PC-3 (cell line): Measurements from ENCODE around the gene KSR2. TPM values are rescaled to one million over a fixed set of nuclear protein-coding genes. Genes with fewer than 3 reads are reported as not detected.
A peak's percentile ranks its signal among the peaks of the same experiment; 100 is the strongest.

Experiments used
- ATAC-seq: fragments of 200-7000 bp; cut with Tn5 transposase; 2 replicates; pipeline ENCODE4 v1.9.1; 2020; ENCODE audit warnings: mild to moderate bottlenecking, moderate library complexity
- BruUV-seq: library from RNA; stranded (reverse); fragments of 400-500 nt; replicated peaks from 2 replicates; lab custom pipeline; 2021; lab: Mats Ljungman, UMichigan
- CTCF ChIA-PET: fragments of 300-600 bp; sonication (Branson Sonifier 250); formaldehyde crosslinking; loops from one replicate; lab custom pipeline; 2022; ENCODE audit warnings: antibody characterized with exemption; lab: Charles Lee
- POLR2A ChIA-PET: fragments of 300-600 bp; sonication (Branson Sonifier 250); formaldehyde crosslinking; loops from one replicate; lab custom pipeline; 2022; ENCODE audit warnings: antibody characterized with exemption; ENCODE audit not compliant: unreplicated experiment; lab: Charles Lee
- DNase-seq: peaks from one replicate; pipeline ENCODE4 v3.0.0-alpha.2; 2015
- H2AFZ ChIP-seq: fragments of 300-600 bp; sonication (generic); 2 replicates; pipeline ENCODE4 v1.6.0; 2016; ENCODE audit warnings: antibody characterized with exemption, low read length
- H3F3A ChIP-seq: fragments of 300-600 bp; sonication (generic); one replicate; pipeline ENCODE4 v1.6.0; 2017; ENCODE audit warnings: antibody characterized with exemption, low read length, control low read depth, mild to moderate bottlenecking; ENCODE audit not compliant: unreplicated experiment
- H3K27ac ChIP-seq: fragments of 300-600 bp; sonication (generic); 2 replicates; pipeline ENCODE4 v1.5.1; 2016; ENCODE audit warnings: mild to moderate bottlenecking, low read length
- H3K27me3 ChIP-seq: fragments of 300-600 bp; sonication (generic); 2 replicates; pipeline ENCODE4 v1.6.1; 2016; ENCODE audit warnings: low read length, mixed read lengths
- H3K36me3 ChIP-seq: fragments of 300-600 bp; sonication (generic); 2 replicates; pipeline ENCODE4 v1.6.1; 2016; ENCODE audit warnings: low read depth, mixed run types, low read length, mixed read lengths
- H3K4me1 ChIP-seq: fragments of 300-600 bp; sonication (generic); 2 replicates; pipeline ENCODE4 v1.5.1; 2016; ENCODE audit warnings: low read length; ENCODE audit not compliant: insufficient read depth
- H3K4me2 ChIP-seq: fragments of 300-600 bp; sonication (generic); 2 replicates; pipeline ENCODE4 v1.6.0; 2016; ENCODE audit warnings: low read length
- H3K4me3 ChIP-seq: fragments of 300-600 bp; sonication (generic); 2 replicates; pipeline ENCODE4 v1.5.1; 2016; ENCODE audit warnings: mild to moderate bottlenecking, low read length, mixed read lengths
- H3K79me2 ChIP-seq: fragments of 300-600 bp; sonication (generic); 2 replicates; pipeline ENCODE4 v1.6.1; 2017; ENCODE audit warnings: low read length, mixed read lengths
- H3K9ac ChIP-seq: fragments of 300-600 bp; sonication (generic); 2 replicates; pipeline ENCODE4 v1.6.0; 2016; ENCODE audit warnings: mild to moderate bottlenecking, low read length
- H3K9me2 ChIP-seq: fragments of 300-600 bp; sonication (generic); replicated peaks from 2 replicates; pipeline ENCODE4 v1.6.1; 2016; ENCODE audit warnings: mixed run types, low read length, mixed read lengths
- H3K9me3 ChIP-seq: fragments of 300-600 bp; sonication (generic); 2 replicates; pipeline ENCODE4 v1.6.1; 2016; ENCODE audit warnings: low read length, mixed read lengths
- H4K20me1 ChIP-seq: fragments of 300-600 bp; sonication (generic); 2 replicates; pipeline ENCODE4 v1.6.1; 2016; ENCODE audit warnings: low read length, mixed read lengths
- CTCF ChIP-seq: fragments of 300-600 bp; sonication (generic); conservative IDR thresholded peaks from 2 replicates; pipeline ENCODE4 v1.5.1; 2017; ENCODE audit warnings: antibody characterized with exemption, low read depth, mild to moderate bottlenecking, low read length
- EZH2 ChIP-seq: fragments of 300-600 bp; sonication (generic); IDR thresholded peaks from one replicate; pipeline ENCODE4 v1.6.1; 2017; ENCODE audit warnings: antibody characterized with exemption, mild to moderate bottlenecking, low read length; ENCODE audit not compliant: unreplicated experiment
- EZH2phosphoT487 ChIP-seq: fragments of 300-600 bp; sonication (generic); IDR thresholded peaks from 2 replicates; pipeline ENCODE4 v1.6.1; 2018; ENCODE audit warnings: mild to moderate bottlenecking, antibody characterized with exemption, low read length, borderline replicate concordance
- intact Hi-C: fragments of 100-400 bp; cut with micrococcal nuclease; formaldehyde crosslinking; loops from 2 replicates; pipeline ENCODE4 v1.9.0; 2023
- total RNA-seq: library from RNA; depleted of rRNA; stranded (reverse); fragments of >200 nt; gene quantifications from 2 replicates; pipeline ENCODE4 v1.2.3, GENCODE V29; 2014

The KSR2 gene
- total RNA-seq, 1 experiment from 2014 or later, result 0.80 TPM

GRCh38 chr12:117850048-117850447, 118.7 kb downstream of the KSR2 start:
- no peaks in the 10 kb centered on the region for H4K20me1 ChIP-seq
- ATAC-seq, result peak; percentile 35
- H2AFZ ChIP-seq, result no peak overlapping the region
- no peaks in the 10 kb centered on the region for H3K9me2 ChIP-seq
- no TSS peak for BruUV-seq
- no peak overlapping the region for H3K4me2 ChIP-seq
- no peaks in the 10 kb centered on the region for H3K36me3 ChIP-seq
- peak; percentile 80 for DNase-seq
- H3F3A ChIP-seq, result no peaks in the 10 kb centered on the region
- no peak overlapping the region for H3K9ac ChIP-seq
- peaks cover 21% of the 10 kb centered on the region for H3K4me1 ChIP-seq
- no peak overlapping the region for H3K27ac ChIP-seq
- intact Hi-C loops, result loop anchor here (1.0 to 5.0 kb wide), 6 partner anchors 17 to 638 kb away; no protein-coding TSS in a partner anchor
- no peak overlapping the region for H3K4me3 ChIP-seq
- no peak for TF ChIP-seq EZH2phosphoT487
- TF ChIP-seq EZH2, result no peak
- TF ChIP-seq CTCF, result peak; percentile 97
- no peaks in the 10 kb centered on the region for H3K27me3 ChIP-seq
- CTCF ChIA-PET, result interaction anchor here (0.5 to 2.1 kb wide), 5 partner anchors 12 to 614 kb away, joined by 4 to 18 read pairs (median 6); no protein-coding TSS in a partner anchor
- POLR2A ChIA-PET, result no interaction called here
- H3K9me3 ChIP-seq, result no peaks in the 10 kb centered on the region
- no peaks in the 10 kb centered on the region for H3K79me2 ChIP-seq

DNA sequence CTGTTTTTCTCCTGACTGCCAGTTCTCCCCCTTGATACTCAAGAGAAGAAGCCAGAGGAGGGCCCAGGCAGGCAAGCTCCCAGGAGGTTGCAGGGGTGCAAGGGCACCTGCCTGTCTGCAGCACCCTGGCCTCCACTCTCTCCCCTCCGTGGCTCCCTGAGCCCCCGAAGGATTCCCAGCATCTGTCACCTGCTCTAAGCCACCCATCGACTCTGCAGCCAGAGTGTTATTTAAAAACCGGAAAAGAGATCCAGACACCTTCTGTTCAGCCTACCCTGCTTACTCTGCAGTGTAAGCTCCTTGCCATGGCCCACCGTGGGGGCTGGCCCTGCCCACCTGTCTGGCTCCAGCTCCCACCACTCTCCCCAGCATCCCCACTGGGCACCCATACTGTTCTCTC, 121.4 kb downstream of the KSR2 start:
- ATAC-seq, result no peak
- CTCF ChIA-PET, result no interaction called here

More for the DNA sequence above, 121.4 kb downstream of the KSR2 start:
- DNase-seq, result no peak
- Histone ChIP-seq H3K36me3 (peaks cover 2% of the 10 kb centered on the region; the same call in 1 of the 2 replicates), H3K9me2 (no peaks in the 10 kb centered on the region), H4K20me1 (no peaks in the 10 kb centered on the region), H3F3A (no peaks in the 10 kb centered on the region), H3K4me3 (no peak overlapping the region), H3K9me3 (no peaks in the 10 kb centered on the region), H3K79me2 (no peaks in the 10 kb centered on the region), H3K27ac (no peak overlapping the region), H2AFZ (no peak overlapping the region), H3K4me2 (no peak overlapping the region), H3K27me3 (no peaks in the 10 kb centered on the region), H3K9ac (no peak overlapping the region), H3K4me1 (0 out of 2 replicates have a peak, but pooled peaks cover under 1% of the 10 kb centered on the region)
- no TSS peak for BruUV-seq
- intact Hi-C loops, result no loop called here
- TF ChIP-seq EZH2, result no peak
- TF ChIP-seq EZH2phosphoT487, result no peak
- TF ChIP-seq CTCF, result no peak
- POLR2A ChIA-PET, result no interaction called here
